GM19468 (cell line): ENCODE data around the gene TMEM185B.
"Not testable (repeated sequence)": the region's sequence is repeated elsewhere in the genome, so short reads cannot be mapped to it uniquely, and the experiment has no call there.

ENCODE experiments used
- ATAC-seq: cut with Tn5 transposase; IDR thresholded peaks from one replicate; pipeline ENCODE4 v1.9.1; 2021; ENCODE audit warnings: mild to moderate bottlenecking, moderate library complexity, moderate number of reproducible peaks; ENCODE audit not compliant: unreplicated experiment; ENCODE audit errors: extremely low read depth

The TMEM185B gene

GRCh38 chr2:120210270-120210693, 12.9 kb downstream of the TMEM185B start:
- no peak for ATAC-seq

DNA sequence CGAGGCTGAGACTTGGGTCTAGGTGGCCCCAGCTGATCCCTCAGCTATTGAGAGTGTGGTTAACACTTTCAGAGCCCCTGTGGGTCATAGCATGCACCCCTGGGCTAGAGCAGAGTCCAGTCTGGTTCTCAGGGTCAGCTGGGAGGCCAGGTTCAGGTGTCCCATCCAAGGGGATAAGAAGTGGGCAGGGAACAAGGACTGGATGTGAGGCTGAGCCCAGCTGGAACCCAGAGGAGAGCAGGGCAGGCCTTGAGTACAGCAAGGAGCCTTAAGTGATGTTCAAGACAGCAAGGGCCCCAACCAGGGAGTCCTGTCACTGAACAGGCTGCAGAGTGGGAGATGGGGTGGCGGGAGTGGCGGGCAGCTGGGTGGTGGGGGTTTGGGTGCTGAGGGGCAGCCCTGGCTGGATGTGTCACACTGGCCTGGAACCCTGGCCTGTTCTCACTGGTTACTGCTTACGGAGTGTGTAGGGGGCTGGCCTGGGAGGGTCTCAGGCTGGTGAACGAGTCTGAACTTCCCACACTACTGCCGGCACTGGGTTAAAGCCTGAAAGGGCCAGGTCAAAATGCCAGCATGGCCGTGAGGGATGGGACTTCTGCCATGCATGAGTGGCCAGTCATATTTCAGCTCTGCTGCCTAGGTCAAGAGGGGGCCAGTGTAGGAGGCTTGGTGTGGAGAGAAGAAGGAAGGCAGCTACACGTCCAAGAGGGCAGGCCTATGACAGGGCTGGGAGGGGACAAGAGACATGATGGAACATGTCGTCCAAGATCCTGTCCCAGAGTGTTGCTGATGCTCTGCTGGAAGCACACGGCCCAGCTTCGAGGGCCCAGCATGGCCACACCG, 13.6 kb downstream of the TMEM185B start:
- ATAC-seq: no peak

GRCh38 chr2:120208381-120209353, 14.5 kb downstream of the TMEM185B start:
- no peak for ATAC-seq

GRCh38 chr2:120206022-120206581, 17.1 kb downstream of the TMEM185B start:
- ATAC-seq: no peak

- no peak for ATAC-seq
These were observed 18.1 kb downstream of the TMEM185B start for GRCh38 chr2:120204945-120205670.

- ATAC-seq: no peak
These were observed 18.8 kb downstream of the TMEM185B start for GRCh38 chr2:120204417-120204816.

DNA sequence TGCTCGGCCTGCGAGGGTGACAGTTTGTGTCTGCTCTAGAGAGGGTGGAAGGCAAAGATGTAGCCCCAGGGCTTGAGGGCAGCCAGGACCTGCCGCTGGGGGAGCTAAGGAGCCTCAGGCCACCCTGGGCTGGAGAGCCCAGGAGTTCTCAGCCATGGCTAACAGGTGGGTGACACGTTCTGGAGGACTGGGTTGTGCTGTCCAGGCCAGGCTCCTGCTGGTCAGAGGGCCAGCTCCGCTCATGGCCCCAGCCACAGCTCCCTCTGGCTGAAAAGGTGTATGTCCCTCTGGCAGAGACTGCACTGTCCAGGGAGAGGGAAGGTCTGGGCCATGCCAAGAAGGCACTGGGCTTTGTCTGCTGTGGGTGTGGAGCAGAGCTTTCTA, 19.2 kb downstream of the TMEM185B start:
- ATAC-seq: no peak

DNA sequence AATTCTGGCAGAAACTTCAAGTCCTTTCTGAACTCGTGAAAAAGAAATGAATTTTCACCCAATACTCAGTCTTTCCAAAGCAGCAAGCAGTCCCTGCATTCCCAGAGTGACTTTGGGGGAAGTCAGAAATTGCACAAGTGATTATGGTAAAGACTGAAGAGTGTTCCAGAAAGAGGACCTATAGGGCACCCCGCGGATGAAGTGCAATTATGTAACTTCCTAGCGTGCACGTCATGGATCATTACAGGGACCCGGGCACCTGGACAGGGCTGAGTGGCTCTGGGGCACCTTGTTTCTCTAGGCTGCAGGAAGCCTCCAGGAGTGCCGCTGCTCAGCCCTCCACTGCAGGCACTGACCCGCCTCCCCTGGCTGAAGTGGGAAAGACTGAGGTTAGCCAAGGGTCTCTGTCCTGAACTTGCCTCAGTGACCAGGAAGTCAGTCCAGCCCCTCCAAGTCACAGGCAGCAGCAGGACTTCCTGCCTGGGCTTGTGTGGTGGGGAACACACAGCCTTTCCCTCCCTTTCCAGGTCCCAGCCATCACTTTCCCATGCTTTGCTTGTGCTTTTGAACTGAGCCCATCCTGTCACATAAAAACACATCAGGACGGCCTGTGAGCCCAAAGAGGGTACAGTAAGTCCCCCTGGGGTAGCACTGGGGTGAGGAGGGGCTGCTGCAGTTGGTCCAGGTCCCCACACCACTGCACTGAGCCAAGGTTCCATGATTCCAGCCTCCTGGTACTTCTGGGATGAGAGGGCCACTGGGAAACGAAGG, 19.8 kb downstream of the TMEM185B start:
- no peak for ATAC-seq

- not testable (repeated sequence) for ATAC-seq
These were observed 23.3 kb downstream of the TMEM185B start for GRCh38 chr2:120199817-120200459.

DNA sequence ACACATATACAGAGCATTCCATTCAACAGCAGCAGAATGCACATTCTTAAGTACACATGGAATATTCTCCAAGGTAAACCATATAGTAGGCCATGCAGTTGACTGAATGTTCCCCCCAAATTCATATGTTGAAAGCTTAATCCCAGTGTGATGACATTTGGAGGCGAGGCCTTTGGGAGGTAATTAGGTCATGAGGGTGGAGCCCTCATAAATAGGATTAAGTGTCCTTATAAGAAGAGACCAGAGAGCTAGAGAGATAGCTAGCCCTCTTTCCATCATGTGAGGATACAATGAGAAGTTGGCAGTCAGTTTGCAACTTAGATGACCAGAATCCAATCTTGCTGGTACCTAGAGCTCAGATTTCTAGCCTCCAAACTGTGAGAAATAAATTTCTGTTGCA, 27.6 kb downstream of the TMEM185B start:
- ATAC-seq: no peak

DNA sequence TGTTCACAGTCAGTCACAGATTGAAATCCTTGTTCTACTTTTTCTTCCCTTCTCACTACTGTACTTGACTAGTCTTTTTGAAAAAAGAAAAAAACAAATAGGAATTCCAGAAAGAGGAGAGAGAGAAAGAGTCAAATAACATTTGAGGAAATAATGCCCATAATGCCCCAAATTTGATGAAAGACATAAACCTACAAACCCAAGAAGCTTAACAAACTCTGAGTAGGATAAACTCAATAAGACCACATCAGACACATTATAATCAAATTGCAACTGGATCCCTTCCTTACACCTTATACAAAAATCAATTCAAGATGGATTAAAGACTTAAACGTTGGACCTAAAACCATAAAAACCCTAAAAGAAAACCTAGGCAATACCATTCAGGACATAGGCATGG, 30.9 kb downstream of the TMEM185B start:
- ATAC-seq: no peak

GRCh38 chr2:120189189-120189588, 34.0 kb downstream of the TMEM185B start:
- no peak for ATAC-seq

DNA sequence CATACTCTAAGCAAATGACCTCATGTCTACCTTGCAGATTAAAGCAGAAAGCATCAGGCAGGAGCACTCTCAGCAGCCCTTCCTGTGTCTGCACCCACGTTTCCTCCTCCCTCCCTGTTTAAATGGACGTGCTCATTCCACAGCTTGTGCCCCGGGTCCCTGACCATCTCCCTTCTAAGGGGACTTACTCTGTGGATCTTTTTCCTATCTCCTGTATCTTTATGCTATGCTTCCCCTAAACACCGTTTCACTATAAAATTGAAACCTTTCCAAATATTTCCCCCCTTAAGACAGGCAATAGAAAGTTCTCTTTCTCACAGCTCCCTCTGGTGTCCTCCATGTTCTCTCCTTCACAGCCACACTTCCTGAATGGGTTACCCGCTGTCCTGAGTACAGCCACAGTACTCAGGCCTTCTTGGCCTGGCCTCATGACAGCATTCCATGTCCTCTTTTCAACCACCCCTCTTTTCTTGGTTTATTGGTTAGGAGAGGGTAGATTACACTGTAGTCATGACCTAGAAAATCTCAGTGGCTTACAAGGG, 41.1 kb downstream of the TMEM185B start:
- no peak for ATAC-seq

DNA sequence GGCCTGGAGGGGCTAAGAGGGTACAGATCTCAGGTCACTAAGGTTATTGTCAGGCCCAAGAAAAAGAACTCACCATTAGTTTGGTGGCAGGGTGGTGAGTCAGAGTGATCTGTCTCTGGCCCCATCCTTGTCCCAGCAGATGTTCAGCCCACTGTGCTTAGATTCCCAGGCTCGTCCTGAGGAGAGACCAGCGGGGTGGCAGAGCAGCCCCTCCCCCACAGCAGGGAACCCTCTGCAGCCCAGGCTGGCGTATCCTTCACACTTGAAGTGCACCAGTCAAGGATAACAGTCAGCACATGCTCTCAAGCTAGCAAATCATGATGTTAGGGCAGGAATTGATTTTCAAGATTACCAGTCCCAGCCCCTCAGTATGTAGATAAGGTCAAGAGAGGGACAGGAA, 43.1 kb downstream of the TMEM185B start:
- no peak for ATAC-seq

- no peak for ATAC-seq
These were observed 43.8 kb downstream of the TMEM185B start for GRCh38 chr2:120179396-120179795.

- ATAC-seq: no peak
These were observed 45.2 kb downstream of the TMEM185B start for GRCh38 chr2:120177973-120178372.

DNA sequence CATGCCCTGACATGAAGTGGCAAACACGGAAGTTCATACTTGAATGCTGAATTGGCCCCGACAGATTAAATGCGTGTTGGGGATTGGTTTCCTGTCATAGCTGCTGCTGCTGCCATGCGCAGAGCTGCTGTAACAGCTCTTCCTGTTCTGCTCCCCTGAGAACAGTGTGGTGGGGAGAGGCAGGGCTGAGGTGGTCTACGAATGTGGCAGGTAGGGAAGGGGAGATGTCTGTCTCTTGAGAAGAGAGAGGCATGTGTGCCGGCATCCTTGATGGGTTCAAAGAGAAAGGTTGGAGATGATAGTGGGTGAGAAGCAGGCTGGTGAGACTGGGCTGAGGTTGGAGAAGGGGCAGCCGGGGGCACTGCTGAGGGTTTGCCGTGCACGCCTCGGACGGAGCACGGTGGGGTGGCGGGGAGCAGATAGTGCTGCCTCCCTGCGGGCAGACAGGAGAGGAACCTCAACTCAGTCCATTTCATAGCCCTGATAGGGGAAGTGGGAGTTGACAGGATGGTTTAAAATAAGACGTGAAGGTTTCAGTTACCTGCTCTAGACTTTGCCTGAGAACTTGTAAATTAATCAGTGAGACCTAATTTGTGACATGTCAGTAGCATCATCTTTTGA, 46.1 kb downstream of the TMEM185B start:
- peak; percentile 95 for ATAC-seq

DNA sequence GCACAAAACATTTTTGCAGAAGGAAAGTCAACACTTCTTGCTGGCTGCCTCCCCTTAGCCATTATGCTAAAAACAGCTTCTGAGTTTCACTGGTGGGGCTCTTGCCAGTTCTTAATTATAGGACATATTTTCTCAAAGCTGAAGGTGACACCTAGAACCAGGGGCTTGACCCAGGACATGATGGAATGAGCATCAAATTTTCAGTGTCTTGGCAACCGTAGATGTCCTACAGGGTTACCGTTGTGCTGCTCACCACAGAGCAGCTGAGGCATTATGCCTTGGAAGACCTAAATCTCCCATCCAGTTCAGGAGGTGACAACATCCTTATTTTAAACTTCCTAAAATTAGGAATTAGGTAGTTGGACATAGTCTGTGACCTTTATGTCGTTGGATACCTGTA, 46.7 kb downstream of the TMEM185B start:
- no peak for ATAC-seq
